Ascending aorta (tissue), 2 donors: Measurements from ENCODE around the gene LRBA. TPM values are rescaled to one million over a fixed set of nuclear protein-coding genes. Genes with fewer than 3 reads are reported as not detected.
"Not testable (repeated sequence)": the region's sequence is repeated elsewhere in the genome, so short reads cannot be mapped to it uniquely, and the experiment has no call there.

ENCODE experiments used
- DNase-seq, 2 donors: peaks; one replicate each; pipeline ENCODE4 v3.0.0-alpha.2; 2019; ENCODE audit warnings: low spot score in 2 of 2
- H3K27ac ChIP-seq, 2 donors: fragments of 200-600 bp; sonication (generic); one replicate each; pipeline ENCODE4 v1.5.1; 2016 to 2017; ENCODE audit warnings: mild to moderate bottlenecking in 1 of 2
- H3K27me3 ChIP-seq: fragments of 200-600 bp; sonication (generic); one replicate; pipeline ENCODE4 v1.5.1; 2017
- H3K36me3 ChIP-seq, 2 donors: fragments of 200-600 bp; sonication (generic); one replicate each; pipeline ENCODE4 v1.5.1; 2016
- H3K4me1 ChIP-seq, 2 donors: fragments of 200-600 bp; sonication (generic); one replicate each; pipeline ENCODE4 v1.5.1; 2016 to 2017; ENCODE audit warnings: mild to moderate bottlenecking in 1 of 2
- H3K4me3 ChIP-seq, 2 donors: fragments of 200-600 bp; sonication (generic); one replicate each; pipeline ENCODE4 v1.5.1; 2016 to 2017; ENCODE audit warnings: mild to moderate bottlenecking in 1 of 2
- H3K9me3 ChIP-seq, 2 donors: fragments of 200-600 bp; sonication (generic); one replicate each; pipeline ENCODE4 v1.5.1; 2016
- intact Hi-C: fragments of 100-400 bp; cut with DNase I; formaldehyde crosslinking; loops from one replicate; pipeline ENCODE4 v1.15.1; 2023
- total RNA-seq: library from RNA; depleted of rRNA; stranded (reverse); fragments of >200 nt; gene quantifications from one replicate; pipeline ENCODE4 v1.1.0, GENCODE V29; 2016
- TF ChIP-seq, protein P1 (sequence below), 3 experiments: fragments of 200-600 bp in 2 of 3; fragments of 450-650 bp in 1 of 3; sonication (generic) in 2 of 3; IDR thresholded peaks; one replicate each; pipeline ENCODE4 v1.5.1; 2016 to 2019; ENCODE audit warnings: antibody characterized with exemption in 3 of 3, mild to moderate bottlenecking in 1 of 3, moderate library complexity in 1 of 3

LRBA gene
- total RNA-seq, 1 donor from 2014 or later: 15.2 TPM

GRCh38 chr4:150664935-150665334 lies 350.1 kb downstream of the LRBA start:
- Histone ChIP-seq H3K4me3 (no peak overlapping the region), H3K4me1 (no peaks in the 10 kb centered on the region), H3K36me3 (no peaks in the 10 kb centered on the region), H3K27ac (no peak overlapping the region), H3K27me3 (no peaks in the 10 kb centered on the region), H3K9me3 (no peaks in the 10 kb centered on the region)
- no peak for DNase-seq
- TF ChIP-seq, protein P1, sequence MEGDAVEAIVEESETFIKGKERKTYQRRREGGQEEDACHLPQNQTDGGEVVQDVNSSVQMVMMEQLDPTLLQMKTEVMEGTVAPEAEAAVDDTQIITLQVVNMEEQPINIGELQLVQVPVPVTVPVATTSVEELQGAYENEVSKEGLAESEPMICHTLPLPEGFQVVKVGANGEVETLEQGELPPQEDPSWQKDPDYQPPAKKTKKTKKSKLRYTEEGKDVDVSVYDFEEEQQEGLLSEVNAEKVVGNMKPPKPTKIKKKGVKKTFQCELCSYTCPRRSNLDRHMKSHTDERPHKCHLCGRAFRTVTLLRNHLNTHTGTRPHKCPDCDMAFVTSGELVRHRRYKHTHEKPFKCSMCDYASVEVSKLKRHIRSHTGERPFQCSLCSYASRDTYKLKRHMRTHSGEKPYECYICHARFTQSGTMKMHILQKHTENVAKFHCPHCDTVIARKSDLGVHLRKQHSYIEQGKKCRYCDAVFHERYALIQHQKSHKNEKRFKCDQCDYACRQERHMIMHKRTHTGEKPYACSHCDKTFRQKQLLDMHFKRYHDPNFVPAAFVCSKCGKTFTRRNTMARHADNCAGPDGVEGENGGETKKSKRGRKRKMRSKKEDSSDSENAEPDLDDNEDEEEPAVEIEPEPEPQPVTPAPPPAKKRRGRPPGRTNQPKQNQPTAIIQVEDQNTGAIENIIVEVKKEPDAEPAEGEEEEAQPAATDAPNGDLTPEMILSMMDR (IDR thresholded peaks at IDR 0.05): no peak
- intact Hi-C loops: no loop called here

- no peak for DNase-seq
- intact Hi-C loops: no loop called here
- Histone ChIP-seq H3K4me3 (no peak overlapping the region), H3K9me3 (no peaks in the 10 kb centered on the region), H3K27me3 (no peaks in the 10 kb centered on the region), H3K27ac (no peak overlapping the region), H3K4me1 (no peaks in the 10 kb centered on the region), H3K36me3 (no peaks in the 10 kb centered on the region)
- TF ChIP-seq, protein P1 (IDR thresholded peaks at IDR 0.05): no peak
These were observed 352.4 kb downstream of the LRBA start for GRCh38 chr4:150662686-150663085.

- H3K27me3 ChIP-seq, H3K27ac ChIP-seq, H3K4me1 ChIP-seq, intact Hi-C loops, H3K4me3 ChIP-seq, H3K36me3 ChIP-seq, H3K9me3 ChIP-seq, DNase-seq: not testable (repeated sequence)
These were observed 353.5 kb downstream of the LRBA start for GRCh38 chr4:150661551-150661950.

- H3K4me1 ChIP-seq, H3K27ac ChIP-seq, DNase-seq, H3K36me3 ChIP-seq, H3K27me3 ChIP-seq, intact Hi-C loops, H3K9me3 ChIP-seq, H3K4me3 ChIP-seq: not testable (repeated sequence)
These were observed 356.8 kb downstream of the LRBA start for GRCh38 chr4:150658258-150658657.

- DNase-seq: no peak
- TF ChIP-seq, protein P1 (IDR thresholded peaks at IDR 0.05): no peak
- Histone ChIP-seq H3K27me3 (no peaks in the 10 kb centered on the region), H3K36me3 (no peaks in the 10 kb centered on the region), H3K9me3 (no peaks in the 10 kb centered on the region), H3K4me3 (no peak overlapping the region), H3K4me1 (no peaks in the 10 kb centered on the region), H3K27ac (no peak overlapping the region)
- intact Hi-C loops: no loop called here
These were observed 358.2 kb downstream of the LRBA start for GRCh38 chr4:150656891-150657290.

DNA sequence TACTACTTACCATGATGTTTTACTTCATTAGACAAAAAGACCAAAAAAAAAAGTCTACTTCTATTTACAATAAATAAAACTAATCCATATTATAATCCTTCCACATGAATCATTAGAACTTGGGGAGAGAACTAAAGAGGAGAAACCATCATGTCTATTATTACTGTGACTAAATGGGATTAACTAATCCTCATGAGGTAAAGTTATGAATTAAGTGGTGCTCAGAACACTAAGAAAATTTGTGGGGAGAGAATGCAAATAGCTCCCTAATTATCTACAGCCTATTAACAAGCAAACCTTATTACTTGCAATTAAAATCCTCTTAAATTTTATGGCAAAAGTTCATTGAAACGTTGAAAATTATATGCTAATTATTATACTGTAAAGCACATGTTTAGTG lies 364.3 kb downstream of the LRBA start:
- Histone ChIP-seq H3K4me1 (no peaks in the 10 kb centered on the region), H3K27ac (no peak overlapping the region), H3K36me3 (no peaks in the 10 kb centered on the region), H3K27me3 (no peaks in the 10 kb centered on the region), H3K4me3 (no peak overlapping the region), H3K9me3 (no peaks in the 10 kb centered on the region)
- intact Hi-C loops: no loop called here
- no peak for DNase-seq
- TF ChIP-seq, protein P1 (IDR thresholded peaks at IDR 0.05): no peak

DNA sequence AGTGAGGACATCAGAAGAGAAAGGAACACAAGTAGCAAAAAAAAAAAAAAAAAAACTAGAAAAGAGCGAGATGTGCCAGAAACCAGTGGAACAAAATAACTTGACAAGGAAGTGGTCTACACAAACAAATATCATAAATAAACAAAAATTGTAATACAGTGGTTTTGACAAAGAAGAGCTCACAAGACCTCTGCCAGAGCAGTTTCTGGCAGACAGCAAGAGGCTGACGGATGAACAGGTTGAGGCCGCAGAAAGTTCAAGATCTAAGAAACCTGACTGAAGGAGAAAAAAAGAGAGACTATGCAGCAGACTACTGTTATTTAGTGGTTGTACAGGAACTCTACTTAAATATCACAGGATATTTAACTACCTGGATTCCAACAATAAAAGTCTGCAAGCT lies 367.0 kb downstream of the LRBA start:
- Histone ChIP-seq H3K27me3 (no peaks in the 10 kb centered on the region), H3K36me3 (no peaks in the 10 kb centered on the region), H3K27ac (no peak overlapping the region), H3K4me3 (no peak overlapping the region), H3K4me1 (no peaks in the 10 kb centered on the region), H3K9me3 (no peaks in the 10 kb centered on the region)
- no peak for DNase-seq
- TF ChIP-seq, protein P1 (IDR thresholded peaks at IDR 0.05): no peak
- intact Hi-C loops: no loop called here
